UCSD-AML1 (cell line): ENCODE data around the gene CFD.

Experiments
- DNase-seq: peaks from one replicate; lab custom pipeline; 2025; ENCODE audit not compliant: unreplicated experiment; lab: John Stamatoyannopoulos, UW

Gene CFD

DNA sequence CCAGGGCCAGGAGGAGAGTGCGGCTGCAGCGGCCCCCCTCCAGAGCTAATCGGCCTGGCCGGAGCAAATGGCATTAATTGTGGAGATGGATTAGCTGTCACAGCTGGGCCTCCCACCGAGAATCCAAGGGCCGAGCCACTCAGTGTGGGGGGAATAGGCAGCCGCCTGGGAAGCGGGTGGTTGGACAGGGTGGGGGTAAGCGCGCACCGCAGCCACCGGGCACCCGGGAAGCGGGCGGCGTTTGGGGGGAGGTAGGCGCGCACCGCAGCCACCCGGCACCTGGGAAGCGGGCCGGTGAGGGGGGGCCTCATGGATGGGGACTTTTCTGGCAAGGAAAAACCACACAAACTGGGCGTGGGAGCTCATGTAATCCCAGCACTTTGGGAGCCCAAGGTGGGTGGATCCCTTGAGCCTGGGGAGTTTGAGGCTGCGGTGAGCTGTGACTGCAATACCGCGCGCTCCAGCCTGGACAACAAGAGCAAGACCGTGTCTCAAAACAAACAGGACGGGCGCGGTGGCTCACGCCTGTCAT, 43.9 kb downstream of the CFD start:
- no peak for DNase-seq

DNA sequence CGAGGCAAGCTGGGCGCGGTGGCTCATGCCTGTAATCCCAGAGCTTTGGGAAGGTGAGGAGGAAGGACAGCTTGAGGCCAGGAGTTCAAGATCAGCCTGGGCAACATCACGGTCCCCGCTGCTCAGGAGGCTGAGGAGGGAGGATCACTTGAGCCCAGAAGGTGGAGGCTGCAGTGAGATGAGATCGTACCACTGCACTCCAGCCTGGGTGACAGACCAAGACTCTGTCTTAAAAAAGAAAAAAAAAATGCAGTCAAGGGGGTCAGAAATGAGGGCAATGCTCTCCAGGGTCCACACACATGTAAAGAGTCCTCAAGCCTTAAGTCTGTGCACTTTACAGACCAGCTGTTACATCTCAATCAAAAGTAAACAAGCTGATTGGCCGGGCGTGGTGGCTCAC, 45.1 kb downstream of the CFD start:
- DNase-seq: no peak

DNA sequence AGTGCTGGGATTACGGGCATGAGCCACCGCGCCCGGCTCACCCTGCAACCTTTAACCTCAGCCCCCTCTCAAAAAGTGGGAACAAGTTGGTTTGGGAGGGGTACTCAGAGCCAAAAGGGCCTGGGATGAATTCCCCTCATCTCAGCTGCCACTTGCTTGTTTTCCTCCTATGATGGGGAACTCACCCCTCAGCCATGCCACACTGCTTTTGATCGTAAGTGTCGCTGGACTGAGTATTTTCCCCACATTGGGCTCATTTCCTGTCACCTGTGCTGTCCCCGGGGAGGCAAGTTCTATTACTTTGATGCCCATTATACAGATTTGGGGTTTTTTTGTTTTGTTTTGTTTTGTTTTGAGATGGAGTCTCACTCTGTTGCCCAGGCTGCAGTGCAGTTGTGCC, 47.0 kb downstream of the CFD start:
- DNase-seq: no peak

DNA sequence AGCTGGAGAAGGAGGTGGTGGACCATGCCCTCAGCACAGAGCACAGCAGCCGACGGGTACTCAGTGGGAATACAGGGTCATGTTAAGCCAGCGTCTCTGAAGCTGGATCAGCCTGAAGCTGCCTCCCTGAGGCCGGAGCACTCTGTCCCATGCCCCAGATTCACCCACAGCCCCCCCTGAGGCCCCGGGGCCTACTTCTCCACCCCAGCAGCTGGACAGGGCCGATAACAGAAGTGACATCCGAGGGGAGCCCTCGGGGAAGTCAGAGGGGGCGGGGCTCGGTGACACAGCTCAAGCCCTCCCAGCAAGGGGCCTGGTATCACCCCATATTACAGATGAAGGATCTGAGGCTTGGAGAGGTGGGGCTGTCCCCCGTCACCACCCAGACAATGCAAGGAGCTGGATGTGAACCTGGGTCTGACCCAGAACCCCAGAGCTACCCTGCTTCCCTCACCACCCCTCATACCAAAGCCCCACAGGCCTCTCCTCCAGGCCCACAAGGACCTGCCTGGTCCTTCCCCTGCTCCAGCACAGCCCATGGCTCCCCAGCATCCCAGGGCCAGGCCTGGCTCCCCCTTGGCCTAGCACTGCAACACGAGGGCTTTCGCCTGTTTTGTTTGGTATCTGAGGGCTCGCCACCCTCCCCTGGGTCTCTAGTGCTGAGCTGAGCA, 47.9 kb downstream of the CFD start:
- DNase-seq: peak; percentile 85

DNA sequence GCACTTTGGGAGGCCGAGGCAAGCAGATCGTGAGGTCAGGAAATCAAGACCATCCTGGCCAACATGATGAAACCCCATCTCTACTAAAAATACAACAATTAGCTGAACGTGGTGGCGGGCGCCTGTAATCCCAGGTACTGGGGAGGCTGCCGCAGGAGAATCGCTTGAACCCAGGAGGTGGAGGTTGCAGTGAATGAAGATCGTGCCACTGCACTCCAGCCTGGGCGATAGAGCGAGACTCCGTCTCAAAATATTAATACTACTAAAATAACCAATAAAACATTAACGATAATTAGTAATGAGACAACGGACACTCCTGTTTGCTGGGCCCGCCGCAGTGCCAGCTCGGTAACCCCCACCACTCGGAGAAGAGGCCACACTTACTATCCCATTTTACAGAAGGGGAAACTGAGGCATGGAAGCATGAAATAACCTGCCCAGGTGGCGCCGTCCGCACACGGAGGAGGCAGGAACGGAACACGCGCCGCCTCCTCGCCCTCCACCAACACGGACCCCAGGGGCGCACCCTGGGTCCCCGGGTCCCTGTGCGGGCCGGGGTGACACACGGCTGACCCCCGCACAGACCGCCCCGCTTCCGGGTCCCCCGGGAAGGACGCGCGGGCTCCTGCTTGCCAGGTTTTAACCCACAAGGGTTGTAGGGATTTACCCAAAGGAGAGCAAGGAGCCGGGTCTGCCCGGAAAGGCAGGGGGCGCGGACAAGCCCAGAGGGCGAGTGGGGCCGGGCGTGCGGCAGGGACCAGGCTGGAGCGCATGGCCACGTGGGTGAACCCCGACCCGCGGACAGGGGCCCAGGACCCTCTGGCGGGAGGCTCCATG, 52.0 kb downstream of the CFD start:
- DNase-seq: no peak

DNA sequence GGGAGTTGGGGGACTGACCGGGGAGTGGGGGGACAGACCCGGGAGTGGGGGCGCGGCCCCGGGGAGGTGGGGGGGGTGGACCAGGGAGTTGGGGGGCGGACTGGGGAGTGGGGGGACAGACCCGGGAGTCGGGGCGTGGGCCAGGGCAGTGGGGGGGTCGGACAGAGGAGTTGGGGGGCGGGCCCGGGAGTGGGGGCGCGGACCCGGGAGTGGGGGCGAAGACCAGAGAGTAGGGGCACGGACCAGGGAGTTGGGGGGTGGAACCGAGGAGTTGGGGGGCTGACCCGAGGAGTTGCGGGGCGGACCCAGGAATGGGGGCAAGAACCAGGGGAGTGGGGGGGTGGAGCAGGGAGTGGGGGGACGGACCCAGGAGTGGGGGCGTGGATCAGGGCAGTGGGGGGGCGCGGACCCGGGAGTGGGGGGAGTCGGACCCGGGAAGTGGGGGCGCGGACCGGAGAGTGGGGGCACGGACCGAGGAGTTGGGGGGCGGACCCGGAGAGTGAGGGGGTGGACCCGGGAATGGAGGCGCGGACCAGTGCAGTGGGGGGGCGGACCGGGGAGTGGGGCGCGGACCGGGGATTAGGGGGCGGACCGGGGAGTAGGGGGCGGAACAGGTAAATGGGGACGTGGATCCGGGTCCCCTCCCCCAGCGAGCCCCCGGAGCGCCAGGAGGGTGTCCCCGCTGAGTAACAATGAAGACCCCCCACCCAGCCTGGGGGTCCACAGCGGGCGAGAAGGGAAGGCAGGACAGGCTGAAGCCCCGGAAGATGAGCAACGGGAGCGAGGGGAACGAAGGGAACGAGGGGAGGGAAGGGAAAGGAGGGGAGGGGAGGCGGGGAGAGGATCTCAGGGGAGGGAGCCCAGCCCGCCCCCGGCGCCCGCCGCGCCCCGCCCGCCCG, 53.0 kb downstream of the CFD start:
- no peak for DNase-seq
